ENCODE results near the gene CFAP100. TPM values are rescaled to one million over a fixed set of nuclear protein-coding genes. Genes with fewer than 3 reads are reported as not detected.

CFAP100 gene
- total and polyA plus RNA-seq, 10 of the 15 experiments (the other 5 are each of a cell fraction or from before 2014, with no cell fraction given): 0.04 to 0.27 TPM; not detected in 8

DNA sequence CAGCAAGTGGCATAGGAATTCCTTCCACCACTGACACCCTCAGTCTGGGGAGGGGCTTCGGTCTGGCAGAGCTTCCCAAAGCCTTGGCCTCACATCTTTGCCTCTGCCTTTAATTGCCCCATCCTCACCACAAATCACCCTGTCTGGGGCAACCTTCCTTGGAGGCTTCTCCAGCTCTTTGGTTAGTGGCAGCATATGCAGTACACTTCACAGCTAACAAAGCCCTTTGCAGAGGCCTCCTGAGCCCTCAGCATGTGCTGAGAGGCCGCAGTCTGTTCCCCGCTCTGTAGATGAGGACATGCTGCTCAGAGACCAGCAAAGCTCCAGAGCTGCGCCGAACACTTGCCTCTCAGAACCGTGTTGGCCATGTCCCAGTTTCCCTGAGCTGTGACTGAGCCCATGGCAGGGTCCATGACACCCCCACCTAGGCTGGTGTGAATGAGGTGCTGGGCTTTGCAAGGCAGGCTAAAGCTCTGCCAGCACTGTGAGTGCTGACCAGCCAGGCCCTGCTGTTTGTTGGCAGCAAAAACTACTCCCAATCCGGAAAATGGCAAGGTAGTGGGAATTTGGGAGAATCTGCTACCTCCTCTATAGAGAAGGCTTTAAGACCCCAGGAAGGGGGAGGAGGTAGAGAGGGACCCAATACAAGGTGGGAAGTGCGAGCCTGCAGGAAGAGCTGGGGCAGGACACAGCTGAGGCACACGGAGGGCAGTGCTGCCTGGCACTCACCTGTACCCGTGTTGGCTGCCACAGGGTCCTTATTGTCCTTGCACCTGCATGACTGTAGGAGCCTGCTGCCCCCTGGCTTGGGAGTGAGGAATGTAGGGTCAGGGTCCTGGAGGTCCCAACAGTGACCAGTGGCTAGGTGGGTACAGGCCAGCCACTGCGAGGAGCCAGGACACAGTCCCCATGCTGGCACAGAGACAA lies 29.1 kb upstream of the CFAP100 start:
- Histone ChIP-seq H3K9ac (ENCODE audit: control insufficient read depth, insufficient read depth, low read length) (no peak overlapping the region), H2AFZ (ENCODE audit: control insufficient read depth, low read depth, low read length) (no peak overlapping the region), H3K27me3 (replicated peaks in 1 of 2; ENCODE audit: control insufficient read depth in 2 of 2, insufficient read depth in 2 of 2, low read length in 1 of 2) (no peaks in the 10 kb centered on the region), H3K9me3 (replicated peaks; ENCODE audit: control insufficient read depth, insufficient read depth, low read length) (no peaks in the 10 kb centered on the region), H3K4me3 (no peak overlapping the region), H4K20me1 (ENCODE audit: control insufficient read depth, insufficient read depth) (no peaks in the 10 kb centered on the region), H3K79me2 (ENCODE audit: control insufficient read depth, insufficient read depth, low read length) (no peaks in the 10 kb centered on the region), H3K4me2 (ENCODE audit: control insufficient read depth, insufficient read depth) (no peak overlapping the region), H3K36me3 (ENCODE audit: control insufficient read depth in 2 of 2, insufficient read depth in 2 of 2, low read length in 1 of 2) (no peaks in the 10 kb centered on the region), H3K4me1 (ENCODE audit: control insufficient read depth, insufficient read depth, low read length) (no peaks in the 10 kb centered on the region), H3K27ac (ENCODE audit: control insufficient read depth, insufficient read depth) (no peak overlapping the region)
- ChIA-PET SMC1A (ENCODE audit: uncharacterized antibody, unreplicated experiment) (no interaction called here), RAD21 (ENCODE audit: unreplicated experiment) (no interaction called here), POLR2A (no interaction called here), CTCF (interaction anchor here (1.8 kb wide), 1 partner anchor 27 kb away, joined by 4 read pairs; no protein-coding TSS in a partner anchor)
- ATAC-seq (no peak), DNase-seq (ENCODE audit: low read depth, low spot score) (no peak), FAIRE-seq (no peak)
- 16% methylated on average over 11 of the region's 11 CpGs for WGBS (ENCODE audit: insufficient coverage, insufficient replicate concordance, low lambda C conversion rate, missing lambda C conversion rate)
- intact Hi-C loops (cut with micrococcal nuclease; ENCODE audit: unreplicated experiment) (no loop called here), in situ Hi-C loops (cut with MboI) (no loop called here)
- no TSS peak for BruUV-seq (replicated peaks)
- no peak for TF ChIP-seq SIX5 (IDR thresholded peaks at IDR 0.05; ENCODE audit: low read depth, low read length, severe bottlenecking)
- TF ChIP-seq NFYA (IDR thresholded peaks at IDR 0.05; ENCODE audit: borderline replicate concordance, low read depth, low read length): no peak
- TF ChIP-seq RCOR1 (conservative IDR thresholded peaks at IDR 0.05; ENCODE audit: low read depth, low read length): no peak
- TF ChIP-seq PAX8 (IDR thresholded peaks at IDR 0.05): no peak
- no peak for TF ChIP-seq IRF4 (IDR thresholded peaks at IDR 0.05; ENCODE audit: low read depth, low read length)
- no peak for TF ChIP-seq PML (IDR thresholded peaks at IDR 0.05; ENCODE audit: low read length)
- TF ChIP-seq, protein P1, sequence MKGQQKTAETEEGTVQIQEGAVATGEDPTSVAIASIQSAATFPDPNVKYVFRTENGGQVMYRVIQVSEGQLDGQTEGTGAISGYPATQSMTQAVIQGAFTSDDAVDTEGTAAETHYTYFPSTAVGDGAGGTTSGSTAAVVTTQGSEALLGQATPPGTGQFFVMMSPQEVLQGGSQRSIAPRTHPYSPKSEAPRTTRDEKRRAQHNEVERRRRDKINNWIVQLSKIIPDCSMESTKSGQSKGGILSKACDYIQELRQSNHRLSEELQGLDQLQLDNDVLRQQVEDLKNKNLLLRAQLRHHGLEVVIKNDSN (IDR thresholded peaks at IDR 0.05; ENCODE audit: borderline replicate concordance, extremely low read length, insufficient read depth, low read depth, low read length): no peak
- no peak for TF ChIP-seq CHD1 (IDR thresholded peaks at IDR 0.05; ENCODE audit: low read depth, low read length)
- TF ChIP-seq TCF12 (IDR thresholded peaks at IDR 0.05; ENCODE audit: low read depth, low read length): no peak
- no peak for TF ChIP-seq SPI1 (IDR thresholded peaks at IDR 0.05; ENCODE audit: borderline replicate concordance, insufficient read depth, low read depth, low read length)
- no peak for TF ChIP-seq CBX3 (IDR thresholded peaks at IDR 0.05; ENCODE audit: borderline replicate concordance, low read depth)
- TF ChIP-seq, protein P2, sequence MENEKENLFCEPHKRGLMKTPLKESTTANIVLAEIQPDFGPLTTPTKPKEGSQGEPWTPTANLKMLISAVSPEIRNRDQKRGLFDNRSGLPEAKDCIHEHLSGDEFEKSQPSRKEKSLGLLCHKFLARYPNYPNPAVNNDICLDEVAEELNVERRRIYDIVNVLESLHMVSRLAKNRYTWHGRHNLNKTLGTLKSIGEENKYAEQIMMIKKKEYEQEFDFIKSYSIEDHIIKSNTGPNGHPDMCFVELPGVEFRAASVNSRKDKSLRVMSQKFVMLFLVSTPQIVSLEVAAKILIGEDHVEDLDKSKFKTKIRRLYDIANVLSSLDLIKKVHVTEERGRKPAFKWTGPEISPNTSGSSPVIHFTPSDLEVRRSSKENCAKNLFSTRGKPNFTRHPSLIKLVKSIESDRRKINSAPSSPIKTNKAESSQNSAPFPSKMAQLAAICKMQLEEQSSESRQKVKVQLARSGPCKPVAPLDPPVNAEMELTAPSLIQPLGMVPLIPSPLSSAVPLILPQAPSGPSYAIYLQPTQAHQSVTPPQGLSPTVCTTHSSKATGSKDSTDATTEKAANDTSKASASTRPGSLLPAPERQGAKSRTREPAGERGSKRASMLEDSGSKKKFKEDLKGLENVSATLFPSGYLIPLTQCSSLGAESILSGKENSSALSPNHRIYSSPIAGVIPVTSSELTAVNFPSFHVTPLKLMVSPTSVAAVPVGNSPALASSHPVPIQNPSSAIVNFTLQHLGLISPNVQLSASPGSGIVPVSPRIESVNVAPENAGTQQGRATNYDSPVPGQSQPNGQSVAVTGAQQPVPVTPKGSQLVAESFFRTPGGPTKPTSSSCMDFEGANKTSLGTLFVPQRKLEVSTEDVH (IDR thresholded peaks at IDR 0.05; ENCODE audit: low read depth, partially characterized antibody): no peak
- no peak for TF ChIP-seq HCFC1 (IDR thresholded peaks at IDR 0.05; ENCODE audit: low read length)
- TF ChIP-seq, protein P3, sequence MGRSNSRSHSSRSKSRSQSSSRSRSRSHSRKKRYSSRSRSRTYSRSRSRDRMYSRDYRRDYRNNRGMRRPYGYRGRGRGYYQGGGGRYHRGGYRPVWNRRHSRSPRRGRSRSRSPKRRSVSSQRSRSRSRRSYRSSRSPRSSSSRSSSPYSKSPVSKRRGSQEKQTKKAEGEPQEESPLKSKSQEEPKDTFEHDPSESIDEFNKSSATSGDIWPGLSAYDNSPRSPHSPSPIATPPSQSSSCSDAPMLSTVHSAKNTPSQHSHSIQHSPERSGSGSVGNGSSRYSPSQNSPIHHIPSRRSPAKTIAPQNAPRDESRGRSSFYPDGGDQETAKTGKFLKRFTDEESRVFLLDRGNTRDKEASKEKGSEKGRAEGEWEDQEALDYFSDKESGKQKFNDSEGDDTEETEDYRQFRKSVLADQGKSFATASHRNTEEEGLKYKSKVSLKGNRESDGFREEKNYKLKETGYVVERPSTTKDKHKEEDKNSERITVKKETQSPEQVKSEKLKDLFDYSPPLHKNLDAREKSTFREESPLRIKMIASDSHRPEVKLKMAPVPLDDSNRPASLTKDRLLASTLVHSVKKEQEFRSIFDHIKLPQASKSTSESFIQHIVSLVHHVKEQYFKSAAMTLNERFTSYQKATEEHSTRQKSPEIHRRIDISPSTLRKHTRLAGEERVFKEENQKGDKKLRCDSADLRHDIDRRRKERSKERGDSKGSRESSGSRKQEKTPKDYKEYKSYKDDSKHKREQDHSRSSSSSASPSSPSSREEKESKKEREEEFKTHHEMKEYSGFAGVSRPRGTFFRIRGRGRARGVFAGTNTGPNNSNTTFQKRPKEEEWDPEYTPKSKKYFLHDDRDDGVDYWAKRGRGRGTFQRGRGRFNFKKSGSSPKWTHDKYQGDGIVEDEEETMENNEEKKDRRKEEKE (IDR thresholded peaks at IDR 0.05): no peak

Data from GM12878 (cell line).